Fibroblast of lung (primary cell): ENCODE results near the gene UHRF2. TPM values are rescaled to one million over a fixed set of nuclear protein-coding genes. Genes with fewer than 3 reads are reported as not detected.
"Not testable (repeated sequence)": the region's sequence is repeated elsewhere in the genome, so short reads cannot be mapped to it uniquely, and the experiment has no call there.

ENCODE experiments used
- DNase-seq, 2 donors: peaks; one replicate each; pipeline versions ENCODE4 v3.0.0 to v3.0.0-alpha.2; 2010; ENCODE audit warnings: low read depth in 2 of 2
- H2AFZ ChIP-seq: 2 replicates; pipeline ENCODE4 v1.5.1; 2012; ENCODE audit warnings: low read length, control low read depth, inconsistent platforms
- H3K27ac ChIP-seq: 2 replicates; pipeline ENCODE4 v1.5.1; 2011; ENCODE audit warnings: low read length, control low read depth; ENCODE audit not compliant: insufficient read depth
- H3K27me3 ChIP-seq: 2 replicates; pipeline ENCODE4 v1.5.1; 2011; ENCODE audit warnings: mild to moderate bottlenecking, low read length; ENCODE audit not compliant: control insufficient read depth, insufficient read depth
- H3K36me3 ChIP-seq: 2 replicates; pipeline ENCODE4 v1.5.1; 2011; ENCODE audit warnings: low read length; ENCODE audit not compliant: control insufficient read depth, insufficient read depth
- H3K4me1 ChIP-seq: 2 replicates; pipeline ENCODE4 v1.5.1; 2011; ENCODE audit warnings: low read length; ENCODE audit not compliant: control insufficient read depth, insufficient read depth; ENCODE audit errors: extremely low read depth
- H3K4me2 ChIP-seq: 2 replicates; pipeline ENCODE4 v1.5.1; 2011; ENCODE audit warnings: low read length, control low read depth; ENCODE audit not compliant: insufficient read depth; ENCODE audit errors: extremely low read depth
- H3K4me3 ChIP-seq, 4 experiments: fragments of 200-600 bp in 1 of 4; sonication (generic) in 1 of 4; replicated peaks in 1 of 4; 2 replicates each; pipeline ENCODE4 v1.5.1; 2011 to 2016; ENCODE audit warnings: low read length in 4 of 4, low read depth in 3 of 4, mild to moderate bottlenecking in 3 of 4, control low read depth in 2 of 4, inconsistent platforms in 1 of 4, mixed read lengths in 1 of 4; ENCODE audit not compliant: insufficient read depth in 1 of 4; ENCODE audit errors: control extremely low read depth in 1 of 4
- H3K79me2 ChIP-seq: 2 replicates; pipeline ENCODE4 v1.5.1; 2012; ENCODE audit warnings: mild to moderate bottlenecking, low read length, inconsistent platforms; ENCODE audit not compliant: control insufficient read depth, insufficient read depth
- H3K9ac ChIP-seq: 2 replicates; pipeline ENCODE4 v1.5.1; 2011; ENCODE audit warnings: mild to moderate bottlenecking, low read length, control low read depth; ENCODE audit not compliant: insufficient read depth
- H3K9me3 ChIP-seq: 2 replicates; pipeline ENCODE4 v1.5.1; 2012; ENCODE audit warnings: low read depth, low read length; ENCODE audit not compliant: control insufficient read depth, insufficient read depth
- H4K20me1 ChIP-seq: 2 replicates; pipeline ENCODE4 v1.5.1; 2011; ENCODE audit warnings: low read length; ENCODE audit not compliant: control insufficient read depth, insufficient read depth; ENCODE audit errors: extremely low read depth
- CTCF ChIP-seq, 2 donors: IDR thresholded peaks in 1 of 2; conservative IDR thresholded peaks in 1 of 2; 1 replicate in 1 of 2; 2 replicates in 1 of 2; pipeline ENCODE4 v1.5.1; 2011 to 2012; ENCODE audit warnings: low read length in 2 of 2, control low read depth in 1 of 2, inconsistent platforms in 1 of 2, low read depth in 1 of 2, mild to moderate bottlenecking in 1 of 2
- EZH2 ChIP-seq: IDR thresholded peaks from 2 replicates; pipeline ENCODE4 v1.5.1; 2012; ENCODE audit warnings: low read length, control low read depth, mild to moderate bottlenecking; ENCODE audit errors: missing control alignments
- polyA plus RNA-seq, 2 donors: library from polyadenylated mRNA; depleted of rRNA in 1 of 2; stranded (reverse) in 1 of 2; unstranded in 1 of 2; fragments of >200 nt; gene quantifications; 2 replicates each; pipeline ENCODE4 v1.2.1, GENCODE V29; 2011 to 2012; ENCODE audit warnings: missing spikeins in 1 of 2
- total RNA-seq: library from RNA; depleted of rRNA; stranded (reverse); fragments of >200 nt; gene quantifications from 2 replicates; pipeline ENCODE4 v1.2.1, GENCODE V29; 2014

UHRF2 gene
- total and polyA plus RNA-seq, 2 donors (not counting 1 experiment from before 2014, with no cell fraction given) = 28.8 to 81.7 TPM

- Histone ChIP-seq H3K4me1 (peaks cover 2% of the 10 kb centered on the region), H3K4me2 (no peak overlapping the region), H3K79me2 (peaks cover 94% of the 10 kb centered on the region), H3K27me3 (no peaks in the 10 kb centered on the region), H3K9ac (no peak overlapping the region), H2AFZ (no peak overlapping the region), H3K27ac (no peak overlapping the region), H3K4me3 (no peak overlapping the region), H3K36me3 (peaks cover 3% of the 10 kb centered on the region), H4K20me1 (no peaks in the 10 kb centered on the region), H3K9me3 (no peaks in the 10 kb centered on the region)
- no peak for DNase-seq
- no peak for TF ChIP-seq CTCF (conservative IDR thresholded peaks at IDR 0.05 in 1 of 2, IDR thresholded peaks at IDR 0.05 in 1 of 2; ENCODE audit: low read depth in 1 of 2, low read length in 2 of 2)
- TF ChIP-seq EZH2 = no peak
These were observed 36.1 kb downstream of the UHRF2 start for GRCh38 chr9:6449086-6449485.

- Histone ChIP-seq H3K4me1 (peaks cover 2% of the 10 kb centered on the region), H2AFZ (no peak overlapping the region), H3K9ac (no peak overlapping the region), H3K9me3 (no peaks in the 10 kb centered on the region), H3K4me3 (no peak overlapping the region), H4K20me1 (no peaks in the 10 kb centered on the region), H3K27ac (no peak overlapping the region), H3K36me3 (peaks cover 3% of the 10 kb centered on the region), H3K79me2 (peaks cover 94% of the 10 kb centered on the region), H3K27me3 (no peaks in the 10 kb centered on the region), H3K4me2 (no peak overlapping the region)
- no peak for TF ChIP-seq EZH2
- no peak for TF ChIP-seq CTCF (conservative IDR thresholded peaks at IDR 0.05 in 1 of 2, IDR thresholded peaks at IDR 0.05 in 1 of 2; ENCODE audit: low read depth in 1 of 2, low read length in 2 of 2)
- peak in 1 of 2 donors; percentile 10 for DNase-seq
These were observed 36.6 kb downstream of the UHRF2 start for GRCh38 chr9:6449645-6450044.

GRCh38 chr9:6450641-6451375, 37.8 kb downstream of the UHRF2 start:
- peaks cover 2% of the 10 kb centered on the region for H3K4me1 ChIP-seq
- peaks cover 3% of the 10 kb centered on the region for H3K36me3 ChIP-seq
- H3K4me2 ChIP-seq = no peak overlapping the region
- TF ChIP-seq EZH2 (no peak), CTCF (conservative IDR thresholded peaks at IDR 0.05 in 1 of 2, IDR thresholded peaks at IDR 0.05 in 1 of 2; ENCODE audit: low read depth in 1 of 2, low read length in 2 of 2) (no peak)
- no peak overlapping the region for H3K9ac ChIP-seq
- H3K27ac ChIP-seq = no peak overlapping the region
- no peak overlapping the region for H3K4me3 ChIP-seq
- no peaks in the 10 kb centered on the region for H3K9me3 ChIP-seq
- H3K27me3 ChIP-seq = no peaks in the 10 kb centered on the region
- peaks cover 95% of the 10 kb centered on the region for H3K79me2 ChIP-seq
- H4K20me1 ChIP-seq = no peaks in the 10 kb centered on the region
- no peak overlapping the region for H2AFZ ChIP-seq
- DNase-seq = peak in 1 of 2 donors; percentile 21

GRCh38 chr9:6455292-6455691, 42.3 kb downstream of the UHRF2 start:
- not testable (repeated sequence) for H4K20me1 ChIP-seq, H3K4me1 ChIP-seq

GRCh38 chr9:6458704-6459103, 45.7 kb downstream of the UHRF2 start:
- H3K4me3 ChIP-seq, DNase-seq, H3K9me3 ChIP-seq, H3K27me3 ChIP-seq, H3K4me2 ChIP-seq, H3K4me1 ChIP-seq, H3K36me3 ChIP-seq, H3K27ac ChIP-seq, H2AFZ ChIP-seq, H4K20me1 ChIP-seq, H3K9ac ChIP-seq: not testable (repeated sequence)
- peaks cover 65% of the 10 kb centered on the region for H3K79me2 ChIP-seq

More at GRCh38 chr9:6455292-6455691, 42.3 kb downstream of the UHRF2 start:
- H3K9me3 ChIP-seq, H3K27me3 ChIP-seq, DNase-seq, H3K9ac ChIP-seq, H3K36me3 ChIP-seq, H3K4me2 ChIP-seq, H3K27ac ChIP-seq, H3K4me3 ChIP-seq, H2AFZ ChIP-seq: not testable (repeated sequence)
- H3K79me2 ChIP-seq = peaks cover 88% of the 10 kb centered on the region
